Daoy (cell line): ENCODE measurements around the gene ACVR1B. TPM values are rescaled to one million over a fixed set of nuclear protein-coding genes. Genes with fewer than 3 reads are reported as not detected.

ENCODE experiments used
- DNase-seq: peaks from one replicate; pipeline ENCODE4 v3.0.0-alpha.2; 2015; ENCODE audit warnings: low read depth
- total RNA-seq: library from RNA; depleted of rRNA; stranded (reverse); fragments of >200 nt; shearing (Covaris generic); gene quantifications from 2 replicates; pipeline ENCODE4 v1.2.3, GENCODE V29; 2014

Gene ACVR1B
- total RNA-seq, 1 experiment from 2014 or later = 6.3 TPM

GRCh38 chr12:52020539-52021336 lies 69.2 kb downstream of the ACVR1B start:
- DNase-seq = peak; percentile 63

- DNase-seq = peak; percentile 43
Measured at GRCh38 chr12:52022841-52023181, 71.3 kb downstream of the ACVR1B start.

GRCh38 chr12:52023182-52023975 lies 71.9 kb downstream of the ACVR1B start:
- DNase-seq = peak; percentile 90

GRCh38 chr12:52023976-52024688 lies 72.6 kb downstream of the ACVR1B start:
- DNase-seq = no peak

- no peak for DNase-seq
Measured at GRCh38 chr12:52024845-52025230, 73.3 kb downstream of the ACVR1B start.

- no peak for DNase-seq
Measured at GRCh38 chr12:52026263-52026662, 74.8 kb downstream of the ACVR1B start.

- no peak for DNase-seq
Measured at GRCh38 chr12:52027085-52027843, 75.8 kb downstream of the ACVR1B start.

GRCh38 chr12:52029685-52030084 lies 78.2 kb downstream of the ACVR1B start:
- peak; percentile 73 for DNase-seq

- no peak for DNase-seq
Measured at GRCh38 chr12:52032446-52032803, 80.9 kb downstream of the ACVR1B start.

GRCh38 chr12:52032804-52033445 lies 81.4 kb downstream of the ACVR1B start:
- DNase-seq = peak; percentile 99

- no peak for DNase-seq
Measured at GRCh38 chr12:52033446-52034140, 82.1 kb downstream of the ACVR1B start.

- DNase-seq = no peak
Measured at GRCh38 chr12:52035190-52035589, 83.7 kb downstream of the ACVR1B start.

GRCh38 chr12:52035926-52036325 lies 84.4 kb downstream of the ACVR1B start:
- no peak for DNase-seq

GRCh38 chr12:52036587-52037171 lies 85.2 kb downstream of the ACVR1B start:
- DNase-seq = peak; percentile 72

- peak; percentile 45 for DNase-seq
Measured at GRCh38 chr12:52037248-52037861, 85.9 kb downstream of the ACVR1B start.

GRCh38 chr12:52038447-52038846 lies 86.9 kb downstream of the ACVR1B start:
- DNase-seq = no peak

- DNase-seq = no peak
Measured at GRCh38 chr12:52041035-52041434, 89.5 kb downstream of the ACVR1B start.

GRCh38 chr12:52041695-52042123 lies 90.2 kb downstream of the ACVR1B start:
- peak; percentile 43 for DNase-seq

GRCh38 chr12:52042706-52043385 lies 91.3 kb downstream of the ACVR1B start:
- DNase-seq = no peak
